ENCODE measurements around the gene EYA4.

EYA4 gene

DNA sequence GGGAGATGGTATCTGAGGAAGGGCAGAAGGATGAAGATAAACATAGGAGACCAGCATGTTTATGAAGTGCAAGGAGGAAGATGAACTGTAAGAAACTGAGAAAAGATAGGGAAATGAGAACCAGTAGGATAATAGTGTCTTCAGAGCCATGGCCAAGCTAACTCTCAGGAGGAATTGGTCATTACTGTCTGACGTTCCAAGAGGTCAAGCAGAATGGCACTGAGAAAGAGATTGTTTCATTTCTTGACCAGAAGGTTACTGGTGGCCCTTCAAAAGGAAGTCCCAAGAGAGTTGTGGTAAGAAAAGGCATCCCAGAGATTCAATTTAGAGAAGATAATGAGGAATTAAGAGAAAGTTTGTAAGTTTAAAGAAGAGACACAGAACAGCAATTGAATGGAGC lies 47.5 kb downstream of the EYA4 start:
- in situ Hi-C loops (cut with MboI; ENCODE audit: low sequenced_read_pairs): no loop called here

DNA sequence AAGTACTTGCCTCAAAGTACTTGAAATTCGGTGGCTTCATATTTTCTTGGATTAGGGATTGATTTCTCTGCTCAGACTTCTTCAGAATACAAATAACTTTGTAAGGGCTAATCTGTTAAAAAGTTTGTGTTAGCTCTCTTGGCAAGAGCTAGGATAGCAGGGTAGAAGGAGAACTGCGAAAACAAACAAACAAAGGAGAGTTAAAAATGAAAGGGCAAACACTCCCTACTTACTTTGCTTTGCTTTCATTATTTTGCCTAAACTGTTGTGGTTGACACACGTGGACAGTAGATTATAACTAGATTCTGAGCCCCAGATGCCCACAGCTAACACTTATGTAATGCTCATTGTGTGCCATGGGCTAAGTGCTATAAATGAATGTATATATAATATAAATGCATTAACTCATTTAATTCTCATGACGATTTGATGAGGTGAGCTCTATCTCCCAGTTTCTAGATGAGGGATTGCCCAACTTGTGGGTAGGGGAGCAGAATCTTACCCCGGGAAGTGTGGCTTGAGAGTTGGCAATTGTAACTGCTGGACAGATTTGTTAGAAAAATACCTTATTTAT lies 48.7 kb downstream of the EYA4 start:
- in situ Hi-C loops (cut with MboI; ENCODE audit: low sequenced_read_pairs): no loop called here

DNA sequence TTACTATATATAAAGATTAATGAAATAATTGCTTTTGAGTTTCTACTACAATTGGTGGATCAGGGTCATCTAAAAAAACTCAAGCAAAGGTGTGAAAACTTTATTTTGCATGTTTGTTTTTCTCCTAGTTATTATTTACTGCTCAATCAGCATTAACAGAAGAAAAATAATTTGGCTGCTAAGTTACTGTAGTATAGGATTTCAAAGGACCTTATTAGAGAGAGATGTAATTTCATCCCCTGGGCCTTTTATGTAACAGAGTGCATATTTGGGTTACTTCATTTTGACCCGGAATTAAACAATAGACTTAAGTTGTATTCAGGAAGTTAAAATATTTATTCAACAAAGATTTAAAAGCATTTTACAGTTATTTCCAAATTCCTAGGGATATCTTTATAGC lies 49.8 kb downstream of the EYA4 start:
- in situ Hi-C loops (cut with MboI; ENCODE audit: low sequenced_read_pairs): no loop called here

DNA sequence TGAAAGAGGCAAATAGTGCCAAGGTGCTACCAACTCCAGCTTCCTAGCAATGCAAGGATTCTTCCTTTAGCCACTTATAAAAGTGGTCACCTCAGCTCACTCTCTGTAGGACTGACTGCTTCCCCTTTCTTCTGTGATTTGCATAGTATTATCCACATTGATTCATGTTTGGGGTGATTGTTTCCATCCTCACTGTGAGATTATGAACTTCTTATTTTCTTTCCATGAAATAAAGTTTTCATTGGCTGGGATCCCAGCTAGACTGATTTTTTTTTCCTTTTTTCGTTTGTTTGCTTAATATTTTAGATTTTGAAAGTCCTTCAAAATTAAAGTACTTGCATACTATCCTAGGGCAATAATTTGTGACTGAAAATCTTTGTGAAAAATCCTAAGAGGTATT lies 50.5 kb downstream of the EYA4 start:
- in situ Hi-C loops (cut with MboI; ENCODE audit: low sequenced_read_pairs): no loop called here

DNA sequence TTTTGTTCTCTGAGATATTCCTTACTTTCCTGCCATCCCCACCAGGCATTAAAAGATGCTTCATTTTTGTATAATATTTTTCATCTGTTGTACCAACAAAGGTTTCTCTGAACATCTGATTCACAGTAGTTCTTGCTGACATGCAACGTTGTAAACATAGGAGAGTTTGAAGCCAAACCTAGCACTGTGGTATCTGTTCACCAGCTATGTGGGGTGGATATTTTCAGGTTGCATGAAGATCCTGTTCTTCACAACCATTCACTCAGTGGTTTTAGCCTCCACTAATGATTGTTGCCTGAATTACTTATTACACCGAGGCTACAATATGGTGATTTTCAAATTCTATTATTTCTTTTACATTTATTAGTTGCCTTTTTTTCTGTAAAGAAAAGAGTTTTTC lies 56.5 kb downstream of the EYA4 start:
- in situ Hi-C loops (cut with MboI; ENCODE audit: low sequenced_read_pairs): no loop called here

DNA sequence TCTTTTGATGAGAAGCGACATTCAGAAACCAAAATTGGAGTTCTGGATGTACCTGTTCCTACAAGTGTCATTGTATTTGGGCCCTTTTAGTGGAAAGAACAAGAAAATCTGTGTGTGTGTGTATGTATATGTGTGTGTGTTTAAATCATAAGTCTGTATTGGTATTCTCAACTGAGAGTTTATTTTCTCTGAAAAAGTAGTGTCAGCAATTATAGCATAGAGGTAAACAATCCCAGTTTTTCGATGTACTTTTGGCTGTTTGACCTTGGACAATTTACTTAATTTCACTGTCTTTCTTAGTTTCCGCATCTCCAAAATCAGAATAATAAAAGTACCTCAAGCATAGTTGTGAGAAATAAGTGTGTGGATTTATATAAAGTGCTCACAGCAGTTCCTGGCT lies 57.2 kb downstream of the EYA4 start:
- in situ Hi-C loops (cut with MboI; ENCODE audit: low sequenced_read_pairs): no loop called here

DNA sequence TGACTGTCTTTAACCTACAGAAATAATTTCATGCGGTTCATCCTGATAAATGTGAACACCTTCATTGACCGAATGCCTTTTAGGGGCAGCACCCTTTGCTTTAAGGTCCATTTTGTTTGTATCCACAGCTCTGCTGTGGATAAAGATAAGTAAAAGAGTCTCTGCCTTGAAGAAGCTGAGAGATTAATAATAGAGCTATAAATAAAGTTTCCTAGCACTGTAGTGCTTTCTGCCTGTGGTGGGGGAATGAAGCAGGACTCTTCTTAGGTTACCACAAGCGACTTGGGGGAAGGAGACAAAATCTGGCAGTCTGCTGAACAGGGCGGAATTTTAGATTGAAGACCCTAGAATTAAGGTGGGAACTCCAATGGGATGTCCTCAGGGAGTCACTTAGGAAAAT lies 57.6 kb downstream of the EYA4 start:
- in situ Hi-C loops (cut with MboI; ENCODE audit: low sequenced_read_pairs): no loop called here

DNA sequence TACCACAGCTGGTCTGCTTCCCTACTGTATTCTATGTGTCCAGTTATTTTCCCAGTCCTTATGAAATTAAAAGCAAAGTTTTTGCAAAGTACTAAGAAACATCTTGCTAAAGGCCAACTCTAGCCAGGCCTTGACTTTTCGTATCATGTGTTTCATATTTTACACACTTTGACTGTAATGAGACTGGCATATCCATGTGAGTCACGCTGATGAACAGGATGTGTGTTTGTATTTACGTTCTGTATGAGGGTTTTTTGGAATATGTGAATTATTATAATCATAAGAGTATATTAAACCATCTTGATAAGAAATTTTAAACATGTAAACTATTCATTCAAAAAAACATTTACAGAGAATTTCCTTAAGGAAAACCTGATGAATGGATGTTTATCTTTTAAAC lies 59.7 kb downstream of the EYA4 start:
- in situ Hi-C loops (cut with MboI; ENCODE audit: low sequenced_read_pairs): no loop called here

DNA sequence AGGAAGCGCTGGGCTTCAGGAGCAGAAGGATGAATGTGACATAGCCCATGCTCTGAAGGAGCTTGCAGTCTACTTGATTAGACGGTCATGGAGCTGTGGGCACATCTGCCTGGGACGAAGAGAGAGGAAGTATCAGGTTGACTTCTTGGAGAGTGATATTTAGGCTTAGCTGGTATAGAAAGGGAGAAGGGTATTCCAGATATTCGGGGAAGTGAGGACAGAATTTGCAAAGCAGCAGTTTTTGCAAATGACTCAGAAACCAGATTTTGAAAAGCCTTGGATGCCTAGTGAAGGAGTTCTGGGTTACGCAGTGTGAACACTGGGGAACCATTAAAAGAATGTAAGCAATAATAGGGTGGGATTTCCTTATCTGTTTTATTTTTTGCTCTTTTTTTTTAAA lies 60.7 kb downstream of the EYA4 start:
- in situ Hi-C loops (cut with MboI; ENCODE audit: low sequenced_read_pairs): no loop called here

DNA sequence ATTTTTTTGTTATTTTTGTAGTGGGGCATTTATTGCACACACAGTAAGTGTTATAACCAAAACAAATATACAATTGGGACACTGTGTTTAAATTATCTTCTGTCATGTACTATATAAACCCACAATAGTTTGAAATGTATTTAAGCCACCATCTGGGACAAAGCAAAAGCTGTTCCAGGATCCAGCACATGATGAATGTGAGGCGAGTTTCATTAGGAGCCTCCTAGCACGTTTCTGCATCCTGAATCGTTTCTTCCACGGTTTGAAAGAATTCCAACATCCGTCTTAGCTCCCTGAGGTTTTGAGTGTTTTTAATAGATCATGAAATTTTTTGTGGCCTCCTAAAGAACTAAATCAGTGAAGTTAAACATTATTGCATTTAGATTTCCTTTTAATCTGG lies 65.8 kb downstream of the EYA4 start:
- in situ Hi-C loops (cut with MboI; ENCODE audit: low sequenced_read_pairs): no loop called here

DNA sequence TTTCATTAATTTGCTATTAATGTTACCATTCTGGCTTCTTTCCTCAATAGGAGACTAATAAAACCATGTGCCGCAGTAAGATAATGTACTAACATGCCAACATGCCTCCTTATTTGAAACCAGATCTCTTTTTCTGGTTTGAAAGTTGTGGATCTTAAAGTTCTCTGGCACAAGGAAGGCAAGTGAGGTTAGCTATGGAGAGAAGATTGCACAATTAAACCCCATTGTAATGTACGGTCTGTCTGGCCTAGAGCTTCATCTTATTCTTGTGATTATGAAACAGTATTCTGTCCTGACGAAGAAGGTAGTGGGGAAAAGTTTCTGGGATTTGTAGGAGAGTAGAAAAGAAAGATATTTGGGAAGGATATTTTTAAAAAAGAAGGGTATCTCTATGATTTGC lies 68.4 kb downstream of the EYA4 start:
- in situ Hi-C loops (cut with MboI; ENCODE audit: low sequenced_read_pairs): no loop called here

DNA sequence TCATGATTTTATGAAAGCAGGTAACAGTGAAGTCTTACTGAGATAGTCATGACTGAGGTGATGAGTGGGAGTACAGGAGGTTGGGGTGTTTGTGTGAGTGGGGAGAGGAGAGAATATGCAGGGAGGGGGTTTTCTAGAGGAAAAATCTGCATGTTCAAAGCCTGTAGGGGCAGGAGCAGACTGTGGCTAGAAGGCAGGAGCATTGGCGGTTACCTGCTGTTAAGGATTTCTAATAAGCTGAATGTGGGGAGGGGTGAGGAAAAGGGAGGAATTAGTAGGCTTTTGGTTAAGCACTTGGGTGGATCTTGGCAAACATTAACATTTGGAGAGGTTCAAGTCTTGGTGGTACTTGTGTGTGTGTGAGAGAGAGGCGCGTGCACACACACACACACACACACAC lies 70.8 kb downstream of the EYA4 start:
- in situ Hi-C loops (cut with MboI; ENCODE audit: low sequenced_read_pairs): no loop called here

DNA sequence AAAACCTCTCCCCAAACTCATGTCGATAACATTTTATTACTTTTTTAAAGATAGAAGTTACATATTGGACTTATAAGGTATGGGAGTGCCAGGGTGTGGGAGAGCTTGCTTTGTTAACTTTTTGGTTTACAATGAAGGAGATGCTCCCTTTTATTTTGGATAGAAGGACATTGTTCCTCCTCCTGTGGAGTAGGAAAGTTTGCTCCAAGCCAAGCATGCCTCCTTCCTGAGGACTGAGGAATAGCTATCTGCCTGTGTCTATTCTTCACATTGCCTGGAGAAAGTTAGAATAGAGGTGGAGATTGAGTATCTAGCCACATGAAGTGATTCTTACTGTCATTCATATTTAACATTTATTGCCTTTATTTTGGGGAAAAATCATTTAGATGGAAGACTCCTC lies 71.9 kb downstream of the EYA4 start:
- in situ Hi-C loops (cut with MboI; ENCODE audit: low sequenced_read_pairs): no loop called here

DNA sequence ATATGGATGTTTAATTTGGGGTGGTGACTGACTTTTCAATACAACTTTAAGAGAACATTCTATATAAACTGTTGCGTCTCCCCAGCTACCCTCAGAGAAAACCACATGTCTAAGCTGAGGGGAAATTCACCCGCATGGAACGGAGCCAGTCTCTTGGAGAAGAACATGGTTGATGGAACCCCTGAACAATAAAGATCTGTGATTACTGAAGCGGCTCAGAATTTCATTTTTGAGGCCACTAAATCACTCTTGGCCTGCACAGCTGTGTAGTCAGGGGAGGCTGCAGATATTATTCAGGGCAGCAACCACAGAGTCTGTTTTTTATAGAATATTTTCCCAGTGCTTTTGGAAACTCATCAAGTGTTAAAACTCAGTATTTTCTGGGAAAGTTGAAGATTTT lies 73.8 kb downstream of the EYA4 start:
- in situ Hi-C loops (cut with MboI; ENCODE audit: low sequenced_read_pairs): no loop called here

DNA sequence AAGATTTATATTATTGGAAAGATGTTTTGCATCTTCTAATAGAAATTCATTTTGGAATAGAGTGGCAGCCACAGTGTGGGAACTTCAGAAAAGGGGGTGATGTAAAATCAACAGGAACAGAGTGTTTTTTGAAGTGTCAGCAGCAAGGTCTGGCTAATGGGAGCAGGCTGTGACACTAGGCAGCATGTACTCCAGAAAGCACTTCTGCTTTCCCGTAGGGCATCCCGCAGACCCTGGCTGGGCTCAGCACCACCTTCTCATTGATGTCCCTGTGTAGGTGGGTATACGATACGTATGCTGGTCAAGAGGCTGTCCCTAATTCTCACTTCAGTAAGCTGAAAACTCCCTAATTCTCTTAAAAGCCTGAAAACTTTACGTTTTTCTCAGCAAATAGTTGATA lies 74.7 kb downstream of the EYA4 start:
- in situ Hi-C loops (cut with MboI; ENCODE audit: low sequenced_read_pairs): no loop called here

DNA sequence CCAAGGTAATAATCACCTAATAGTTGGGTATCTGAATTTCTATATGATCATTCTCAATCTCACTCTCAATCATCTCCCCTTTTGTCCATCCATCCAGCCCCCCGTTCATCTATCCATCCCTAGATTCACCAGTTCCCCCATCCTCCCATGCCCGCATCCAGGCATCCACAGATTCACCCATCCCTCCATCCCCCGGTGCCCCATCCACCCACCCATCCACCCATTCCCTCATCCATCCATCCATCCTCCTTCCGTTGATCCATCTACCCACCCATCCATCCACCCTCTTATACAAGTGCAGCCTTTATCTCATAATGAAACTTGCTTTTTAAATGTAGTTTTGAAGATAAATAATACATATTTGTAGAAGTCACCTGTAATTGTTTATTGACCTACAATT lies 76.5 kb downstream of the EYA4 start:
- in situ Hi-C loops (cut with MboI; ENCODE audit: low sequenced_read_pairs): no loop called here

DNA sequence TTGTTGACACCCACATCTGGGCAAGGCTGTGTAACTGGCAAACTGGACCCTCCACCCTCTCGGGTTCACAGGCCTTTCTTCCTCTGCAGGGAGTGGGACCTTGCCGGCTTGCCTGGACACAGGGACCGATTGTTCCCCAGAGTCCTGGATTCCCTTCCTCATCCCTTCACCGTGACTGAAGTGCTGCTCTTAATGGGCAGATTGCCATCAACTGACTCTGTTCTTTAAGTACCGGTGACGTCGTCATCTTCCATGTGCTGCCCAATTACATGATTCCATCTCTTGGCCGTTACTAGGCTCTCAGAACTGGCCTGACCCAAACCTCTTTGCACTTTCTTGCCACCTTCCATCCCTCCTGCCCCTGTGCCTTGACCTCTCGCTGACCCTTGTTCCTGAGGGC lies 85.4 kb downstream of the EYA4 start:
- in situ Hi-C loops (cut with MboI; ENCODE audit: low sequenced_read_pairs): no loop called here

DNA sequence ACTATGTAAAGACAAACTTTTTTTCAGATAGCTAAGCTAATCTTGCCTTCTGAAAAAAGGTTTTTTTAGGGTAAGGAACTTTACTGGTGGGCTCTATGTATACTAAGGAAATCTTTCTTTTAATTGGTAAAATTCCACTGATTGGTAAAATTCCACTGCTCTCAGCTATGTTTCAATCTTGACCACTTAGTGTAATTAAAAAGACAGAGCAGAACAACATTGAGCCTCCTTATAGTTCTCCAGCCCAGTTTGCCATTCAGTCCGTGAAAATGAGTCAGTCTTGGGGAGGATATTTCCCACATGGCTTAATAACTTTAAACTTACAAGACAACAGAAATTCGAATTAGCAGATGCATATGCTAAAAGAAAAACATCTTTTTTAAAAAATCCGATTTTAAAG lies 92.7 kb downstream of the EYA4 start:
- in situ Hi-C loops (cut with MboI; ENCODE audit: low sequenced_read_pairs): no loop called here

DNA sequence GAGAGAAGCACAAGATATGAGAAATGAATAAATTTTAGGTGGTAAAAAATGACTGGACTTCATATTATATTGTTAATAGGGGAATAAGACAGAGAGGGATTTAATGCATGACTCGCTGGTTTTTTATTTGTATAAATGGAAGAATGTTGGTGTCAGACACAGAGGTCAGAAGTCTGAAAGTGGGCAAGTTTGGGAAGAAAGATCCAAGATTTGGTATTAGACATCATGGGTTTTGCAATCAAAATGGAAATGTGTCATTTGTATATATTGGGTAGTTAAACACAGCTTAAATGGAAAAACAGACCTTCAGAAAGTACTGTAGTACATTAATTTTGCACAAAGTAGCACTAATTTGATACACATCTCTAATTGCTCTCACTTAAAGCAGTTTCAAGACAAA lies 96.2 kb downstream of the EYA4 start:
- in situ Hi-C loops (cut with MboI; ENCODE audit: low sequenced_read_pairs): no loop called here

DNA sequence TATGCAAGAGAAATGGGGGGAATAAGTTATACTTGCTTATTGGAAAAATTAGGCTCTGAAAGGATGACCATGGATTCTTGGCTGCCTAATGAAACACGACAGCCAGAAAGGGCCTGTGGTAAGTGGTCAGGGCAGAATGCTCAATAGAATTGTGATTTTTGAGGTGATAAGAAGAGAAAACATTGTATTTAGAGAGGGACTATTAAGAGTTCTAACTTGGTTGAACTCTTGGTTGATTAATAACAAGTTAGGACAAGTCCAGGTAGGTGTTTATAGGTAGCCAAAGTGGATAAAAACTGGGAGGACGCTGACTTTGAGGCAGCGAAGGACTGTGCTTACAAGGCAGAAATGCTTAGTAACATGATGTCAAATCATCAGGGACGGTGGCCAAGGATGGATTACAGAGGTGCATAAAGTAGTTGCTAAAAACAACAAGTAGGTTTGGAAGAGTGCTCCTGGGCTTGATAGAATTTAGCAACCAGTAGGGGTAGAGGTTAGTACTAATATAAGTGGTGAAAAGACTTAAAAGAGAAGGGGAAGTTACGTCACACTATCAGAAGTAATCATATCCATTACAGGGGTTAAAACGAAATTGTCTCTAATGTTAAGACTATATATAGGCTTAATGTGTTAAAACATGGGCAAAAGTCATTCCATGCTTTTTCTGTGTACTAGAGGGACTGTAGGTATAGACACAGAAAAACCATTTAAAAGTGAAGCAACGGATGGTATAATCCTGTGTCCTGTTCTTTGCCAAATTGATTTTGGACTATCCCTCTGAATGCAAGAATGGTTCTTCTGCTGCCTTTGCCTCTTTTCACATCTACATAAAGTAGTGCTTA lies 98.6 kb downstream of the EYA4 start:
- in situ Hi-C loops (cut with MboI; ENCODE audit: low sequenced_read_pairs): no loop called here

DNA sequence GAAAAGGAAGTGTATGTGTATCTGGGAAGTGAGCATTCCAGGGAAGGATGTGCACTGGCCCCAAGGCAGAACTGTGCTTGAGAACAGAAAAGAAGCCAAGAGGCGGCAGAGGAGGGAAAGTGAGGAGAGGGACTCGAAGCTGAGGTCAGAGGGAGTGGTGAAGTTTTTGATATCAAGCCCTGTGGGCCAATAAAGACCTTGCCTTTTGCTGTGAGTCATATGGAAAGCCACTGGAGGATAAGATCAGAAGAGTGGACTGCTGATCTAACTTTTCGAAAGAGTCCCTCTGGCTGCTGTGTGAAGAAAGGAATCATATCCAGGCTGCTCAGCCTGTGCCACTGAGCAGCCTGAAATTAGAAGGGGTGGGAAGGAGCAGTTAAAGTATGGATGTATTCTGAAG lies 99.4 kb downstream of the EYA4 start:
- in situ Hi-C loops (cut with MboI; ENCODE audit: low sequenced_read_pairs): no loop called here

DNA sequence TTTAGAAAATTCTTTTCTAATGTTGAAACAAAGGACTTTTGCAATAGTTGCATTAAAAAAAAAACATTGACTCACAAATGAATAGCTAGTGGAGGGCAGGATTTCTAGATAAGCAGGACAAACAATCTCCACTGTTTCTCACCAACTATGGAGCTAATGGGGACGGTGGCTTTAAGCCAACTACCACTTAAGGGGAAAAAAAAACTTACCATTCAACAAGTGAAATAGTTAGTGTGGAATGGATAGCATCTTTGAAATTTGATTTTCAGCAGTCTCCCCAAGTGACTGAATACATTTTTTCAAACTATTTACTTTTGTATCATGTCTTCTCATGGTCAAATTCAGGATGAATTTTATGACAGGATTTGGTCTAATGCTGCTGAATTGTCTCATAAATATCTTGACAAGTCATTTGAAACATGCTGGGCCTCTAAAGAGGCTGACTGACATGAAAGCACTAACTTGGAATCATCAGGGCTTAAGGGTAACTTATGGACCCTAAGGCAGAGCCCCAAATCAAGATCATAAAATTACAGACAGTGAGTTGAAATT lies 100.5 kb downstream of the EYA4 start:
- in situ Hi-C loops (cut with MboI; ENCODE audit: low sequenced_read_pairs): no loop called here

DNA sequence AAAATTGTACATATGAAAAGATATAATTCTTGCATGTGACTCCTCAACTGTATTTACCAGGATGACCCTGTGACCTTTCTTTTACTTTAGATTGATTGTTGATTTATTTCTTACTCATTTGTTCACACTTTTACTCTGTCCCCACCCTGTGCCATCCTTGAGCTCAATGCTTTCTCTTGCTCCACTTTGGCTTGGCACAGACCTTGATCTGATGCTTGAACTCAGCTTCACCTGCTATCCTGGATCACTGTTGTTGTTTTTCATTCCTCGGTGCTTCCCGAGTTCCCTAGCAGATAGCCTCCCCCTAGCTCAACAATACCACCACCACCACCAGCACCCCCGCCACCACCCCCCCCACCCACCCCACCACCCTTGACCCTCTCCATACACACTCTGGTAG lies 102.1 kb downstream of the EYA4 start:
- in situ Hi-C loops (cut with MboI; ENCODE audit: low sequenced_read_pairs): no loop called here
